HG03342 (cell line): ENCODE data around the gene CAMTA1.
A peak's percentile ranks its signal among the peaks of the same experiment; 100 is the strongest.
"Not testable (repeated sequence)": the region's sequence is repeated elsewhere in the genome, so short reads cannot be mapped to it uniquely, and the experiment has no call there.

Source experiments
- ATAC-seq: cut with Tn5 transposase; IDR thresholded peaks from one replicate; pipeline ENCODE4 v1.9.1; 2021; ENCODE audit warnings: mild to moderate bottlenecking, moderate library complexity; ENCODE audit not compliant: unreplicated experiment

CAMTA1 gene

GRCh38 chr1:6834366-6834765 is 49.1 kb downstream of the CAMTA1 start:
- no peak for ATAC-seq

DNA sequence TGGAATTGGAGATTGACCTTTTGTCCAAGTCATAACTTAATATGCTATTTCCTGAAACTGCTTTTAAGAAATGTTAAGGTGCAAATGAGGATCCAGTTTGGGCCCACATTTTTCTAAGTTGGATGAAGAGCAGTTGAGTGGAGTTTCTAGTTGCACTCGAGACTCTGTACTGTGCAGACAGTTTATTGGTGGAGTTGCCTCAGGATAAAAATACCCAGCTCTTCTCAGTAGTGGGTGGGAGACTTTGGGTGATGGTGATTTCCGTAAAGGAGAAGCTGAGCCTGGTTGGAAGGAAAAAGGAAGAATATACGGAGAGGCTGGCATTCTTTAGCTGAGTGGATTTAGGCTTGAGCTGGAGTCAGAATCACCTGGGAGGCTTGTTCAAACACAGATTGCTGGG is 49.9 kb downstream of the CAMTA1 start:
- ATAC-seq = no peak

DNA sequence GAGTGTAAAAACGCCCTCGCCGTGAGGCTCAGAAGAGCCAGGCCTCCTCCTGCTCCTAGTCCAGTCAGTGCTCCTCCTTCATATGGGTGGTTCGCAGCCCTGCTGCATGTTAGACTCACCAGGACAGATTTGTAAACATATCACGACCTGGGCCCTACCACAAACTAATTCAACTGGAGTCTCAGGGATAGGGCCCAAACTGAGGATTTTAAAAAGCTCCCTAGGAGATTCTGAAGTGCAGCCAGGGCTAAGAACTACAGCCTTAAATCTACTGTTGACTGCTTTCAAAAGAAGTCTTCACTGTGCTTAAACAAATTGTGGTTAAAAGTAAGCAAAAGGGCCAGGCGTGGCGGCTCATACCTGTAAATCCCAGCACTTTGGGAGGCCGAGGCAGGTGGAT is 57.0 kb downstream of the CAMTA1 start:
- no peak for ATAC-seq

GRCh38 chr1:6845786-6846185 is 60.5 kb downstream of the CAMTA1 start:
- ATAC-seq = not testable (repeated sequence)

GRCh38 chr1:6848816-6849215 is 63.6 kb downstream of the CAMTA1 start:
- no peak for ATAC-seq

GRCh38 chr1:6850537-6850936 is 65.3 kb downstream of the CAMTA1 start:
- no peak for ATAC-seq

DNA sequence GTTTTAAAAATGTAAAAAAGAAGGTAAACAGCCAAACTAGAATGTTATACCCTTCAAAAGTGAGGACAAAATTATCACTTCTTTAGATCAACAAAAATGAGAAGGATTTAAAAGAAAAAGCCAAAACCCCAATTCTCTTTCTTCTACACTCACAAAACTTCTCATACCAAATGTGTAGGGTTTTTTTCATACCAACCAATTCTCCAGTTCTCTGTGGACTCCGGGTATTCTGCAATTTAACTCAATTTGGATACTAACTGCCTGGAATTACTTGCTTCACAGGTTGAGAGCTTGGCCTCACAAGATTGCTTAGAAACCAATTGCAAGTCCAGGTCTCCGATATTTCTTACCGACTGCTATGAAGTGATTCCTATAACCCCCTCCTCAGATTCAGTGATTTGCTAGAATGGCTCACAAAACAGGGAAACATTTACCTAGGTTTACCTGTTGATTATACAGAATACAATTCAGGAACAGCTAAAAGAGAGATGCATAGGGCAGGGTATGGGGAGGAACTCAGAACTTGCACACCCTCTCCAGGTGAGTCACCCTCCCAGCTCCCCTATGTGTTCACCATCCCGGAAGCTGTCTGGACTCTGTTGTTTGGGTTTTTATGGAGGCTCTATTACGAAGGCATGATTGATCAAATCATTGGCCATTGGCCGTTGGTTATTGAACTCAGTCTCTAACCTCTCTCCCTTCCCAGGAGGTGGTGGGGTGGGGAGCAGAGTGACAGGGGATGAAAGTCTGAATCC is 67.1 kb downstream of the CAMTA1 start:
- ATAC-seq = no peak

GRCh38 chr1:6854166-6854565 is 68.9 kb downstream of the CAMTA1 start:
- no peak for ATAC-seq

GRCh38 chr1:6857831-6858230 is 72.6 kb downstream of the CAMTA1 start:
- ATAC-seq = no peak

DNA sequence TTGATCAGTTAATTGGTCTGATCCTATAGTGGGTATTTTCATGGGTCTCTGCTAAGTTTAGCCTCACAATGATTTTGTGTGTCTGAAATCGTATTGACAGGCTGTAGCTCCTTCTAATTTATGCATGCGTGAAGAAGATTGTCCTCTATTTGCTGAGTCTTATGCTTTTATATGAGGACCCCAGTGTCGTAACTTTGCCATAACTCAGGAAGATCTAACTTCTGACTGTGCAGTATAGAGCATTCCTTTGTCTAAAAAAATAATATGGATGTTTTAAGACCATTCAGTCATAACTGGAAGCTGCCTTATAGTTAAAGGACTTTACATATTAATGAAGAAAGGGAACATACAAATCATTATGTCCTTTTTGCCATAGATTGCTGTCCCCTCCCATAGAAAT is 73.3 kb downstream of the CAMTA1 start:
- no peak for ATAC-seq

DNA sequence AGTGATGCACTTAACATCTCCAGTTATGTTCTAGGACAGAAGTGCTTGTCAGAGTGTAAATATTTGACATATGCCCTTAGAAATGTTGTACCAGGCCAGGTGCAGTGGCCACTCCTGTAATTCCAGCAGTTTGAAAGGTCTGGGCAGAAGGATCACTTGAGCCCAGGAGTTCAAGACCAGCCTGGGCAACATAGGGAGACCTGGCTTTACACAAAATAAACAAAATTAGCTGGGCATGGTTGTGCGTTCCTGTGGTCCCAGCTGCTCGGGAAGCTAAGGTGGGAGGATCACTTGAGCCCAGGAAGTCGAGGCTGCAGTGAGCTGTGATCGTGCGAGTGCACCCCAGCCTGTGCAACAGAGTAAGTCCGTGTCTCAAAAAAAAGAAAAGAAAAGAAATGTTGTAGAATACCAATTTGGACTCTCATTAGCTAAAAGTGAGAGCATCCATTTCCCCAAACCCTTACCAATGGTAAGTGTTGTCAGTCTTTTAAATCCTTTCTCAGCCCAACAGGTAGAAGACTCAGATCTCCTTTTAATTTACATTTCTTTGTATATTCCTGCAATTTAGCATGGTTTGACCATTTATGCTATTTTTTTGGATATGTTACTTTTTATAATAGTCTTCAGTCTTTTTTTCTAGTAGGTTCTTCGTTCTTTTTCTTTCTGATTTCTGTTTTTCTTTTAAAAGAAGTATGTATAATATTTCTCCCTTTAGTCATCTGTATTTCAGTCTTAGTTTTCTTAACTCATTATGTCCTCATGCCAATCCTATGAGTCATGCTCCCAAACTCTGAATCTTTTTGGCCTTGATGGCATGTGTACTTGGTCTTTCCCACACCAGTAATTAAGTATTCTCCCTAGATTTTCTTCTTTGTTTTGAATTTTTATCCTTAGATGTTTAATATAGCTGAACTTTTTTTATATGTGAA is 74.4 kb downstream of the CAMTA1 start:
- ATAC-seq = no peak

- ATAC-seq = no peak
These were observed 75.1 kb downstream of the CAMTA1 start for GRCh38 chr1:6860401-6860800.

- ATAC-seq = peak; percentile 68
These were observed 75.9 kb downstream of the CAMTA1 start for GRCh38 chr1:6861075-6861724.

GRCh38 chr1:6862906-6863305 is 77.7 kb downstream of the CAMTA1 start:
- no peak for ATAC-seq

DNA sequence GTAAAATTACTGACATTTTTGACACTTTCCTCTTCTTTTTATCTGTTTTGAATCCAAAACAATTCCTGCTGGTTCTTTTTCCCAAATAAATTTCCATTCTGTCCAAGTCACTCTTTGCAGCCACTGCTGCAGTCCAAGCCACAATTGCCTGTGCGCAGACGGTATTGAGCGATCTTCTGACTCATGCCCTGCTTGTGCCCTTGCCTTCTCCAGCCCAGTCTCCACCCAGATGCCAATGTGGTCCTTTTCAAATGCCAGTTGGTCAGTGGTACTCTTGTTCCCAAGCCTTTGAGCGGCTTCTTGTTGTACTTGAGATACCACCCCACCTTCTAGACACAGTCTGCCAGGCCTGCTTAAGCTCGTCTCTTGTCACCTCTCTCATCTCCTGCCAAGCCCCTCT is 78.9 kb downstream of the CAMTA1 start:
- no peak for ATAC-seq

- ATAC-seq = no peak
These were observed 81.6 kb downstream of the CAMTA1 start for GRCh38 chr1:6866825-6867224.

- ATAC-seq = no peak
These were observed 82.1 kb downstream of the CAMTA1 start for GRCh38 chr1:6867321-6867720.

DNA sequence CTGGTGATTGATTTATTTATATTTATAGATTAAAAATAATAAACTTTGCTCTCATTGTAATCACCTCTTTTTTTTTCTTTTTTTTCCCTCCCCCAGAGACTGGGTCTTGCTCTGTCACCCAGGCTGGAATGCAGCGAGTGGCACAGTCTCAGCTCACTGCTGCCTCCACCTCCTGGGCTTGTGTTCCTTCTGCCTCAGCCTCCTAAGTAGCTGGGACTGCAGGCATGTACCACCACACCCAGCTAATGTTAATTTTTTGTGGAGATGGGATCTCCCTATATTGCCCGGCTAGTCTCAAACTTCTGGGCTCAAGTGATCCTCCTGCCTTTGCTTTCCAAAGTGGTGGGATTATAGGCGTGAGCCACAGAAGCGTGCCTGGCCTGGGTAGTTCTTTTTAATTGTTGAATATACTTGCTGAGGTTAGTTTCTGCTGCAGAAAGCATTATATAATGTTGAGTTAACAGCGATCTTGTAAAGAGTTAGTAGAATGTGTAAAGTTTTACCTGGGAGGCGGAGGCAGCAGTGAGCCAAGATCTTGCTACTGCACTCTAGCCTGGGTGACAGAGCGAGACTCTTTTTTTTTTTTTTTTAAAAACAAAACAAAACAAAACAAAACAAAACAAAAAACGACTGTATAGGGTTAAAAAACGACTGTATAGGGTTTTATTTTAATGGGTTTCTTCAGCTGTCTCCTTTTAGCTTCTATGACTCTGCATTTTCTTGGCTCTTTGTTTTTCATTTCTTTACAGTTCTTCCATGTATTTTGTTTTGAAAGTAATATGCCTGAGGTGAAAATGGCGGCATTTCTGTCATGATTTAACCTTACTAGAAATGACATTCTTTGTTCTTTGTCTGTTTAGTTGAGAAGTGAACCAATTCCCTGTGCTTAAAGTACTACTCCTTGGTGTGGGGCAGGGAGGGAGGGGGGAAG is 82.7 kb downstream of the CAMTA1 start:
- ATAC-seq = no peak

- ATAC-seq = peak; percentile 44
These were observed 83.6 kb downstream of the CAMTA1 start for GRCh38 chr1:6868660-6869380.

GRCh38 chr1:6869545-6869944 is 84.3 kb downstream of the CAMTA1 start:
- no peak for ATAC-seq
